T1000 (cell line): ENCODE results near the gene PLPPR1.
"Not testable (repeated sequence)": the region's sequence is repeated elsewhere in the genome, so short reads cannot be mapped to it uniquely, and the experiment has no call there.

Experiments used
- DNase-seq: peaks from one replicate; lab custom pipeline; 2025; ENCODE audit warnings: mixed read lengths; lab: John Stamatoyannopoulos, UW

The PLPPR1 gene

GRCh38 chr9:101291043-101291442 is 262.5 kb downstream of the PLPPR1 start:
- not testable (repeated sequence) for DNase-seq

- DNase-seq, result no peak
Observed at GRCh38 chr9:101299901-101300300, 271.4 kb downstream of the PLPPR1 start.

GRCh38 chr9:101307051-101307450 is 278.5 kb downstream of the PLPPR1 start:
- no peak for DNase-seq

DNA sequence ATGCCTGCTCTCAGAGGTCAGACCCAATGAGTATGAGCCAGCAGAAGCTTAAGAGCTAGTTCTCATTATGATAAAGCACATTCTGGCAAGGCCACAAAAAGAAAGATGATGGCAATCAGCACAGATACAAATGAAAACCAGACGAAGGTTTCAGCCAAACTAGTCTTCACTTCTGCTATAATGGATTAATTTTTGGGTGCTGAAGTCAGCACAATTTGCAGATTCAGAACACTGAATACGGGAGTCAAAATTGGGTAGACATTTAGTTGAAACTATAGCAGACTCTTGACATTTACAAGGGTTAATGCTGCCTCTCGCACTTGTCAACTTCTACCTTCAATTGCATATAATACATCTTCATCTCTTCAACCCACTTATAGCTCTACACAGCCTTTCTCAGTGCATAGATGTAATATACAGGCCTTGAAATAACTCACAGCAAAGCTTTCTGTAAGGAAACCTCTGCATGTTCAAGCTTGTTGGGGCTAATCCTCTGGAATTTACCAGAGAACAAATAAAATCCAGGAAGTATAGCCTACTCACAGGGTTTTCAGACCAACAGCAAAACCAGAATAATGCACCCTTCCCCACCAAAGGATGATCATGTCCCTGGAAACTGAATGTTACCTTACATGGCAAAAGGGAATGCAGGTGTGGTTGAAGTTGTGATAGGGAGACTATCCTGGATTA is 279.1 kb downstream of the PLPPR1 start:
- no peak for DNase-seq

DNA sequence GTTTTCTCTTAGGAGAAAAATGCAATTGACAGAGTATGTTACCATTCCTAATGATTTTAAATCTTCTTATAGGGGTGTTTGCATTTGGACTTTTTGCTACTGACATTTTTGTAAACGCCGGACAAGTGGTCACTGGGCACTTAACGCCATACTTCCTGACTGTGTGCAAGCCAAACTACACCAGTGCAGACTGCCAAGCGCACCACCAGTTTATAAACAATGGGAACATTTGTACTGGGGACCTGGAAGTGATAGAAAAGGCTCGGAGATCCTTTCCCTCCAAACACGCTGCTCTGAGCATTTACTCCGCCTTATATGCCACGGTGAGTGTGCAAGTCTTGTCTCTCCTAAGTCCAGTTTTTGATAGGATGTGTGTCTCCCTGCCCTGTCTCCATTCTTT is 280.6 kb downstream of the PLPPR1 start:
- no peak for DNase-seq

DNA sequence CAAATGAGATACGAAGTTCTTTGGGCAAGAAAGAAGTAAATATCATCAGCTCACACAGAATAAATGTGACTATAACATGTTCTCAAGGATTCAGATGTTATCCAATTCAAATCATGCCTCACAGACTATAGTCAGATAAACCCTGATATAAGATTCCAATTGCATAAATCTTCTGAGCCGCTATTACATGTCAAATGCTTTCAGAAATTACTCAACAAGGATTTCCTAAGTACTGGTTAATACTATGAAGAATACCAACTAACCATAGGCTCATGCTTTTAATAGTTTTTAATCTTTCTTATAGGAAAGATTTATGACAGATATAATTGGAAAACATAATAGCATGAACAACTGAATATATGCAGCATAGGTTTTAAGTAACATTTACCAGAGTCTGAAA is 282.7 kb downstream of the PLPPR1 start:
- DNase-seq, result no peak

DNA sequence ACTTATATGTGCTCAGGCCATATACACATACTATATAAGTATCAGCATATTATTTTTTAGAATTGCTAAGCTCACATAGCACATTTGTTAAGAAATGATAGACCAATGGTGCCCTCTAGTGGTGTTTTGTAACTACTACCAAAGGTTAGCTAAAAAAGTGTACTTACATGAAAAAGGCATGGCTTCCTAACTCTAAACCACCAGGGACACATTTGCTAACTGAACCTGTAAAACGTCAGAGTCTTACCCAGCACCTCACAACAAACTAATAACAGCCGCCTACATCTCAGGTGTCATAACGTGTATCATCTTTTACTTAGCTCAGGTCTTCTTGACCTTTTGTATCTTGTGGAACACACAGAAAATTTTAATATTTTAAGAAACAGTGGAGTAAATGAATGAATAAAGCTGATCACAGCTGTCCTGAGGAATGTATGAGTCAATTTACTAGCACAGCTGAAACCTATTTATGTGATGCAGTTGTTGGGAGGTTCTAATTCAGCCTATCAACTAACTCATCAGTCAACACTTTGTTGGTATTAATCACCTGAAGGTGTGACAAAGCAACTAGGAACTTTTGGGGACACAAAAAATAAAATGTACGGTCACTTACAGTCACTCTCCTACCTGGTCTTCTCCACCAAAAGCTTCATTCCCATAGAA is 283.4 kb downstream of the PLPPR1 start:
- DNase-seq, result no peak

GRCh38 chr9:101312661-101313060 is 284.1 kb downstream of the PLPPR1 start:
- no peak for DNase-seq

GRCh38 chr9:101315112-101315450 is 286.6 kb downstream of the PLPPR1 start:
- no peak for DNase-seq

DNA sequence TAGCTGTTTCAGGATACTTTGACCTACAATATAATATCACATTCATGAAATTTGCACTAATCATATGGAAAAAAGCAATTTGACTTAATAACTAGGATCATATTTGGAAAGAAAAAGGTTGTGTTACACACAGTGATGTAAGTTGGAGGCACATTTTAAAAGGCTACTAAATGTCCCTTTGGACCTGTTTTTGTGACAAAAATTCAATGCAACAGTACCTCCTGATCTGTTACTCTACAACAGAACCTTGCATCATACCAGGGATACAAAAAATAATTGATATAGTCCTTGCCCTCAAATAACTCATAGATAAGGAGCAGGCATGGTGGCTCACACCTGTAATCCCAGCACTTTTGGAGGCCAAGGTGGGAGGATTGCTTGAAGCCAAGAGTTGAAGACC is 289.2 kb downstream of the PLPPR1 start:
- DNase-seq, result no peak

DNA sequence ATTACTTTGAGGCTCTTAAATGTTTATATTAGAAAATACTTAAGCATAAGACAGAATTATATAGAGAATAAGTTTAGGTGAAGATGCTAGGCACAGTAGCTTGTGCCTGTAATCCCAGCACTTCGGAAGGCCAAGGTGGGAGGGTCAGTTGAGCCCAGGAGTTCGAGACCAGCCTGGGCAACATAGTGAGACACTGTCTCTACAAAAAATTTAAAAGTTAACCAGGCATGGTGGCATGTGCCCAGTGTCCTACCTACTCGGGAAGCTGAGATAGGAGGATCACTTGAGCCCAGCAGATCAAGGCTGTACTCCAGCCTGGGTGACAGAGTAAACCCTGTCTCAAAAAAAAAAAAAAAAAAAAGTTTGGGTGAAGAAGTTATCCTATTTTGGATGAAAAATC is 294.6 kb downstream of the PLPPR1 start:
- DNase-seq, result no peak

GRCh38 chr9:101324245-101324804 is 295.8 kb downstream of the PLPPR1 start:
- no peak for DNase-seq

DNA sequence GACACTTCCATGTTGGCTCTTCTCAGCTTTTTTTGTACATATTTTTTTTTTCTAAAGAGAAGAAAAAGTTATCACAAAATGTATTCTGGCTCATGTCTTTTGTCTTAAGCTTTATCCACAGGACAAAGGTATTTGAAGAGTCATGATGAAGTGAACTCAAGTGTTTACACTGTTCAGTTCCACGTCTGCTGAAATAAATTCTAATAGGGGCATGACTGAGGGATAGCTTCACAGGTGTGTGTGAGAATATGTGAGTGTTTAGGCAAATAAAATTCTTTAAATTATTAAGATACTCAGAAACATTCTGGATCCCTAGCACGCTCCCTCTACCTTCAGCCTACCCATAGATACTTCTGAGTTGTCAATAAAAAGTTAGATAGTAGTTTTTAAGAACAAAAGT is 296.5 kb downstream of the PLPPR1 start:
- no peak for DNase-seq

GRCh38 chr9:101326035-101326434 is 297.5 kb downstream of the PLPPR1 start:
- no peak for DNase-seq

GRCh38 chr9:101326501-101326900 is 298.0 kb downstream of the PLPPR1 start:
- DNase-seq, result no peak

DNA sequence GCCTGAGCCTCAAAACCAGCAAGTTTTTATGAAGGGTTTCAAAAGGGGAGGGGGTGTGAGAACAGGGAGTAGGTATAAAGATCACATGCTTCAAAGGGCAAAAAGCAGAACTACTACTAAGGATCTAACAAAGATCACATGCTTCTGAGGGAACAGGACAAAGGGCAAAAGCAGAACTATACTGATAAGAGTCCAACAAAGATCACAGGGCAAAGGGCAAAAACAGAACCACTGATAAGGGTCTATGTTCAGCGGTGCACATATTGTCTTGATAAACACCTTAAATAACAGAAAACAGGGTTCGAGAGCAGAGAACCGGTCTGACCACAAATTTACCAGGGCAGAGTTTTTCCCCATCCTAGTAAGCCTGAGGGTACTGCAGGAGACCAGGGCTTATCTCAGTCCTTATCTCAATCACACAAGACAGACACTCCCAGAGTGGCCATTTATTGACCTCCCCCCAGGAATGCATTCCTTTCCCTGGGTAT is 298.9 kb downstream of the PLPPR1 start:
- not testable (repeated sequence) for DNase-seq

DNA sequence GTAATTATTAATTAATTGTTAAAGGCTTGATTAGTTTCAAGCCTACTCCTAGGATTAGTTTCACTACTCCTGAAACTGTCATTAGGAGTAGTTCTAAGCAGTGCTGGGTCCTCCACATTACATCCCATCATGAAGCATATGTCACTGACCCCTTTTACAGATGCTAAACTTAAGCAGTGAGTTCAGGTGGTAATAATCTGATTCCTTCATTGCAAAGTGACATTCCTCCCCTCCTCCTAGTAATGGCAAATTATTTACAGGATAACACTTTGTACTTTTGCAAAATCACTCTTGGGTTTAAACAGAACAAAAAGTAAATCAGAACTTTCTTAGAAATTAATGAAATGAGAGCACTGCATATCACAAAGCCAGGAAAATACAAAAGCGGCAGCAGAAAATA is 303.8 kb downstream of the PLPPR1 start:
- no peak for DNase-seq

DNA sequence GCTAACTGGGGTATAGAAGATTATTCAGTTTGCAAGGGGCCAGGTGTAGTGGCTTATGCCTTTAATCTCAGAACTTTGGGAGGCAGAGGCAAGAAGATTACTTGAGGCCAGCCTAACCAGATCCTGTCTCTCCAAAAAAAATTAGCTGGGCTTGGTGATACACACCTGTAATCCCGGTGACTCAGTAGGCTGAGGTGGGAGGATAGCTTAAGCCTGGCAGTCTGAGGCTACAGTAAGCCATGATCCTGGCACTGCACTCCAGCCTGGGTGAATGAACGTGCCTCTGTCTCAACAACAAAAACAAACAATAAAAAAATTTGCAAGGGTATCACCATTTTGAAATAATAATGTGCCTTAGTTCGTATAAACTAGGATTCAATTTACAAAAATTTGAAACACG is 305.0 kb downstream of the PLPPR1 start:
- no peak for DNase-seq

GRCh38 chr9:101333926-101334702 is 305.6 kb downstream of the PLPPR1 start:
- DNase-seq, result no peak

DNA sequence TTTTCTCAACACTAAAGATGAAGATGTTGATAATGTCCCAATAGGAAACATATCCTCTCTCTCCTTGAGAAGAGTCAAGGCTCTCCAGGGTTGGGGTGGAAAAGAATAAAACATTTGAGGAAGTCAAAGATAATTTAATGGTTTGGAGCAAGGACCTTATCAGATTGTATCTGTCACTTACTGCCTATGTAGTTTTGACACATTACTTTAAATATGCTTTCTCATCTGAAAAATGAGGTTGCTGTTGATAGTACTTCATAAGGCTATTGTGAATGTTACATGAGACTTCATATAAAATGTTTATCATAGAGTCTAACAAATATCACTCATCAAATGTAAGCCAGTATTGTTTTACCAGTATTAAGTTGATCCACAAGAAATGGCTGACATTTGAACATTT is 307.6 kb downstream of the PLPPR1 start:
- DNase-seq, result no peak

- DNase-seq, result no peak
Observed at GRCh38 chr9:101337237-101337636, 308.7 kb downstream of the PLPPR1 start.

DNA sequence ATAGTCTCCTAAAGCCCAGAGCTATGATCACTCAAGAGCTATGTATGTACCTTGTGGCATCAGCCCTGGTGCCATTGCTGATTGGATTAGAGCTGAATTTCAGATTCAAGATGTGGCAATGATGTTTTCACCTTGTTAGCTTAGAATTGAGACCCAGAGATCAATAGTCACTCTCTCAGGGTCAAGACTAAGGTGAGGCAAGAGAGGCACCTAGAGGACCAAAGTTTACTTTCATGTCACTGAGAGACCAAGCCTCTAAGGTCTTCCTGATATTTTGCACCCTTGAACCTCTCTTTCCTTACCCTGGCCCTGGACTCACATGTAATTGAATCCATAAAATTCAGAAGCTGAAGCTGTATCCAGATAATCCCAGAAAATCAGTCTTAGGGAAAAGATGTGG is 313.4 kb downstream of the PLPPR1 start:
- DNase-seq, result no peak

GRCh38 chr9:101342595-101342994 is 314.1 kb downstream of the PLPPR1 start:
- no peak for DNase-seq
